Pancreas (tissue), 10 donors: ENCODE results near the gene BCOR. TPM values are rescaled to one million over a fixed set of nuclear protein-coding genes. Genes with fewer than 3 reads are reported as not detected.

Experiments
- ATAC-seq, 4 donors: fragments of 200-7000 bp; cut with Tn5 transposase; one replicate each; pipeline versions ENCODE4 v1.8.0 to v1.9.1; 2020; ENCODE audit warnings: mild to moderate bottlenecking in 4 of 4, moderate library complexity in 4 of 4
- DNase-seq, 6 donors: peaks; one replicate each; pipeline ENCODE4 v3.0.0-alpha.2; 2020
- FAIRE-seq: peaks from 2 replicates; lab custom pipeline; 2012; peaks lifted over from hg19 to GRCh38; lab: Jason Lieb, UNC
- H3K27ac ChIP-seq, 4 donors: fragments of 200-600 bp; sonication (generic); 1 replicate in 3 of 4; 2 replicates in 1 of 4; pipeline versions ENCODE4 v1.5.0 to v1.8.0; 2020
- H3K27me3 ChIP-seq, 4 donors: fragments of 200-600 bp; one replicate each; pipeline ENCODE4 v1.8.0; 2021
- H3K36me3 ChIP-seq, 3 donors: fragments of 200-600 bp; sonication (generic) in 1 of 3; one replicate each; pipeline versions ENCODE4 v1.5.0 to v1.8.0; 2020 to 2021
- H3K4me1 ChIP-seq, 3 donors: fragments of 200-600 bp; one replicate each; pipeline ENCODE4 v1.8.0; 2021
- H3K4me3 ChIP-seq, 4 donors: fragments of 200-600 bp; sonication (generic) in 2 of 4; one replicate each; pipeline versions ENCODE4 v1.5.0 to v1.8.0; 2020 to 2021
- H3K9me3 ChIP-seq, 4 donors: fragments of 200-600 bp; one replicate each; pipeline ENCODE4 v1.8.0; 2021
- WGBS, 2 donors: extraction: QIAGEN DNeasy Blood & Tissue Kit; methylation state at CpG; one replicate each; pipeline ENCODE4 v1.1.7; 2013; 5-methylcytosine and 5-hydroxymethylcytosine counted together
- intact Hi-C, 3 donors: fragments of 100-400 bp; cut with DNase I; formaldehyde crosslinking; loops; one replicate each; pipeline versions ENCODE4 v1.11.1 to v1.14.2; 2022
- polyA plus RNA-seq, 2 donors: library from polyadenylated mRNA; stranded (reverse); fragments of 200-250 nt; gene quantifications; one replicate each; pipeline ENCODE4 v1.2.3, GENCODE V29; 2013
- total RNA-seq, 6 donors: library from RNA; stranded (reverse); fragmentation: NEBNext Ultra II Directional in 4 of 6; extraction: Animal tissue kit (Norgen Biotek cat#: 25700) in 4 of 6; gene quantifications; one replicate each; pipeline versions ENCODE4 v1.2.1 to v1.2.4, GENCODE V29; 2021 to 2023
- TF ChIP-seq, protein P1 (sequence below), 4 donors: fragments of 200-600 bp; sonication (generic) in 3 of 4; IDR thresholded peaks; one replicate each; pipeline versions ENCODE4 v1.5.0 to v1.8.0; 2021; ENCODE audit warnings: antibody characterized with exemption in 4 of 4
- donor health status: healthy with polysubstance abuse.
- donor health status: DM: no; HTN: no; CAD: no; lungs with moderate emphysema.
- donor health status: DM: no; HTN: no; CAD: no.
- donor health status: control.
- donor health status: control.
- donor health status: Bipolar disorder and iron deficiency.
- donor health status: DM: yes; HTN: yes; CAD: no.
- donor health status: DM: no; HTN: no; CAD: no.
- donor health status: DM: no; HTN: no; CAD: no.
- donor health status: DM: yes; HTN: yes; CAD: no.

Gene BCOR
- total and polyA plus RNA-seq, 8 donors: 6.3 to 18.4 (median 13.0) TPM

- ATAC-seq (no peak), DNase-seq (no peak), FAIRE-seq (no peak)
- 87 to 93% methylated on average over 6 of the region's 6 CpGs for WGBS, 2 donors
- Histone ChIP-seq H3K4me3 (no peak overlapping the region), H3K36me3 (no peaks in the 10 kb centered on the region), H3K27ac (no peak overlapping the region), H3K9me3 (no peaks in the 10 kb centered on the region), H3K4me1 (no peaks in the 10 kb centered on the region), H3K27me3 (no peaks in the 10 kb centered on the region)
- TF ChIP-seq, protein P1, sequence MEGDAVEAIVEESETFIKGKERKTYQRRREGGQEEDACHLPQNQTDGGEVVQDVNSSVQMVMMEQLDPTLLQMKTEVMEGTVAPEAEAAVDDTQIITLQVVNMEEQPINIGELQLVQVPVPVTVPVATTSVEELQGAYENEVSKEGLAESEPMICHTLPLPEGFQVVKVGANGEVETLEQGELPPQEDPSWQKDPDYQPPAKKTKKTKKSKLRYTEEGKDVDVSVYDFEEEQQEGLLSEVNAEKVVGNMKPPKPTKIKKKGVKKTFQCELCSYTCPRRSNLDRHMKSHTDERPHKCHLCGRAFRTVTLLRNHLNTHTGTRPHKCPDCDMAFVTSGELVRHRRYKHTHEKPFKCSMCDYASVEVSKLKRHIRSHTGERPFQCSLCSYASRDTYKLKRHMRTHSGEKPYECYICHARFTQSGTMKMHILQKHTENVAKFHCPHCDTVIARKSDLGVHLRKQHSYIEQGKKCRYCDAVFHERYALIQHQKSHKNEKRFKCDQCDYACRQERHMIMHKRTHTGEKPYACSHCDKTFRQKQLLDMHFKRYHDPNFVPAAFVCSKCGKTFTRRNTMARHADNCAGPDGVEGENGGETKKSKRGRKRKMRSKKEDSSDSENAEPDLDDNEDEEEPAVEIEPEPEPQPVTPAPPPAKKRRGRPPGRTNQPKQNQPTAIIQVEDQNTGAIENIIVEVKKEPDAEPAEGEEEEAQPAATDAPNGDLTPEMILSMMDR (IDR thresholded peaks at IDR 0.05): no peak
- intact Hi-C loops: no loop called here
Observed at GRCh38 chrX:40130207-40130606, 32.4 kb upstream of the BCOR start.

DNA sequence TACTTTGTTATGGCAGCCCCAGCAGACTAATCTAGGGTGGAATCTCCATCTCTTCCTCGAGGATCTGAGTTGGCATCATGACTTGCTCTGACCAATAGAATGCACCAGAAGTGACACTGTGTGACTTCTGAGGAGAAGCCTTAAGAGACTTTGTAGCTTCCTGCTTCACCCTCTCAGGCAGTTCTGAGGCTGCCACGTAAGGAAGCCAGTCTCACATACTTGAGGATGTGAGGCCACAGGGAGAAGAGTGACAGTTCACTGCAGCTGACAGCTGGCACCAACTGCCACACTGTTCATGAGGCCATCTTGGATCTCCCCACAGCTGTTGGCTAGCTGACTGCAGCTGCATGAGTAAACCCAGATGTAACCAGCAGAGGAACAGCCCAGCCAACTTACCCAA is 29.3 kb upstream of the BCOR start:
- 64 to 81% methylated on average over 2 of the region's 2 CpGs for WGBS, 2 donors
- ATAC-seq: no peak
- H3K27ac ChIP-seq: no peak overlapping the region
- TF ChIP-seq, protein P1 (IDR thresholded peaks at IDR 0.05): no peak
- H3K4me1 ChIP-seq: no peaks in the 10 kb centered on the region
- no peak overlapping the region for H3K4me3 ChIP-seq
- FAIRE-seq: no peak
- no peaks in the 10 kb centered on the region for H3K9me3 ChIP-seq
- H3K36me3 ChIP-seq: no peaks in the 10 kb centered on the region
- H3K27me3 ChIP-seq: no peaks in the 10 kb centered on the region
- DNase-seq: no peak
- intact Hi-C loops: no loop called here

DNA sequence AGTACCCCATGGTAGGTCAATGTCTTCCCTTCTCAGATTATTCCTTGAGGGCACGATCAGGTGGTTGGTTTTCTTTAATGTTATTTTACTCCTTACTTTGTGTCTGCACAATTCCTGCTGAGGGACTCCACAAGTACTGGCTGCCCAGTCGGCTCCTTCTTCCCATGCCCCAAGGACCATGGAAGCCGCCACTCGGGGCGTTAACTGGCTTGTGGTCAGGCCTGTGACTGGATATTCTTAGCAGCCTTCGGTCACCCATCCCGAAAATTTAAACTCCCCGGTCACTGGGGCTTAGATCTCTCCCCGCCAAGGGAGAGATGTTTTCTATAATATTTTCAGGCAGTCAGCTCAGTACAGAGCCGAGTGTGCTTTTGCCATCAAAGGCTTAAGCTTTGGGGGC is 24.7 kb upstream of the BCOR start:
- WGBS, 2 donors: 87 to 96% methylated on average over 10 of the region's 10 CpGs
- H3K27me3 ChIP-seq: no peaks in the 10 kb centered on the region
- ATAC-seq: no peak
- TF ChIP-seq, protein P1 (IDR thresholded peaks at IDR 0.05): no peak
- H3K4me1 ChIP-seq: no peaks in the 10 kb centered on the region
- DNase-seq: no peak
- H3K36me3 ChIP-seq: no peaks in the 10 kb centered on the region
- H3K27ac ChIP-seq: no peak overlapping the region
- intact Hi-C loops: no loop called here
- no peak overlapping the region for H3K4me3 ChIP-seq
- H3K9me3 ChIP-seq: no peaks in the 10 kb centered on the region
- FAIRE-seq: no peak

- Histone ChIP-seq H3K4me3 (no peak overlapping the region), H3K27me3 (no peaks in the 10 kb centered on the region), H3K36me3 (no peaks in the 10 kb centered on the region), H3K27ac (no peak overlapping the region), H3K4me1 (no peaks in the 10 kb centered on the region), H3K9me3 (no peaks in the 10 kb centered on the region)
- DNase-seq (no peak), FAIRE-seq (no peak), ATAC-seq (no peak)
- intact Hi-C loops: no loop called here
- WGBS, 2 donors: 80 to 89% methylated on average over 5 of the region's 5 CpGs
- TF ChIP-seq, protein P1 (IDR thresholded peaks at IDR 0.05): no peak
Observed at GRCh38 chrX:40121618-40122017, 23.9 kb upstream of the BCOR start.

DNA sequence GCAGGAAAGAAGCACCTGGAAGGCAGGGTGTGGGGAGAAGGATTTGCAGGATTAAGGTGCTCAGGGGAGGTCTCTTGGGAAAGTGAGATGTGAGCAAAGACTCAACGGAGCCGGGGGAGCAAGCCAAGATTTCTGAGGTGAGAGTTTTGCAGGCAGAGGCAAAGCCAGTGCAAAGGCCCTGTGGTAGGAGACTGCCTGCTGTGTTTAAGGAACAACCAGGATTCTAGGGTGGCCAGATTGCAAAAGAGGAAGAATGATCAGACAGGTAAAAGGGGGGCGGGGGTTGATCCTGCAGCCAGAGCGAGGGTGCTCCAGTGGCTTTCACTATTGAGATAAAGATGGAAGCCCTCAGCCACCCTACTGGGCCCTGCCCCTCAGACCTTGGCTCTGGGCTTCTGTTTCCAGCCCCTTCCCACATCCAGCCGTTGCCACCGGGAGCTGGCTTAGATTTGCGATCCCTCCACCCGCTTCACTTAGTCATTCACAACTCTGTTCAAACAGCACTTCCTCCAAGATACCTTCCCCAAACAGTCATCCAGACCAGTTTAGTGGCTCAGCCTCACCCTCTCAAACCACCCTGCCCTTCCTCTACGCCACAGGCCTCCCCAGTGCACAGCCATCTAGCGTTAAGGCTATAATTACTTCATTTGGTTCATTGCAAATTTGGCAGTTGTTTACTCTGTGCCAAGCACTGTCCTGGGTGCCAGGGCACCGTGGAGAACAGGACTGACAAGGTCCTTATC is 23.3 kb upstream of the BCOR start:
- Histone ChIP-seq H3K4me1 (no peaks in the 10 kb centered on the region), H3K27ac (no peak overlapping the region), H3K4me3 (no peak overlapping the region), H3K9me3 (no peaks in the 10 kb centered on the region), H3K27me3 (no peaks in the 10 kb centered on the region), H3K36me3 (no peaks in the 10 kb centered on the region)
- intact Hi-C loops: no loop called here
- DNase-seq (no peak), FAIRE-seq (no peak), ATAC-seq (no peak)
- TF ChIP-seq, protein P1 (IDR thresholded peaks at IDR 0.05): no peak
- 81 to 86% methylated on average over 11 of the region's 11 CpGs for WGBS, 2 donors
